DND-41 (cell line): ENCODE data around the gene LIPT2.
"Not testable (repeated sequence)": the region's sequence is repeated elsewhere in the genome, so short reads cannot be mapped to it uniquely, and the experiment has no call there.

Experiments used
- ATAC-seq: fragments of 200-7000 bp; cut with Tn5 transposase; 3 replicates; pipeline ENCODE4 v1.9.1; 2021; ENCODE audit warnings: low read depth; ENCODE audit not compliant: insufficient read depth
- DNase-seq: peaks from one replicate; pipeline ENCODE4 v3.0.0-alpha.2; 2020
- H2AFZ ChIP-seq: 2 replicates; pipeline ENCODE4 v1.6.0; 2012; ENCODE audit warnings: low read depth, low read length
- H3K27ac ChIP-seq: 2 replicates; pipeline ENCODE4 v1.5.1; 2012; ENCODE audit warnings: low read length, inconsistent platforms
- H3K27me3 ChIP-seq: fragments of 200-600 bp; sonication (generic); 2 replicates; pipeline ENCODE4 v1.6.0; 2012; ENCODE audit warnings: low read length, mild to moderate bottlenecking, inconsistent platforms; ENCODE audit not compliant: insufficient read depth, poor library complexity
- H3K36me3 ChIP-seq: 2 replicates; pipeline ENCODE4 v1.5.1; 2012; ENCODE audit warnings: low read length, inconsistent platforms; ENCODE audit not compliant: insufficient read depth
- H3K4me1 ChIP-seq: 2 replicates; pipeline ENCODE4 v1.5.1; 2012; ENCODE audit warnings: mild to moderate bottlenecking, low read length; ENCODE audit not compliant: insufficient read depth
- H3K4me2 ChIP-seq: 2 replicates; pipeline ENCODE4 v1.6.0; 2012; ENCODE audit warnings: mild to moderate bottlenecking, moderate library complexity, low read length, inconsistent platforms; ENCODE audit not compliant: insufficient read depth
- H3K4me3 ChIP-seq, 2 experiments: fragments of 200-600 bp in 1 of 2; shearing (Covaris generic) in 1 of 2; 2 replicates each; pipeline ENCODE4 v1.5.1; 2012 to 2016; ENCODE audit warnings: inconsistent platforms in 2 of 2, low read length in 2 of 2, mild to moderate bottlenecking in 2 of 2, low read depth in 1 of 2, moderate library complexity in 1 of 2
- H3K79me2 ChIP-seq: 2 replicates; pipeline ENCODE4 v1.6.0; 2012; ENCODE audit warnings: low read length, inconsistent platforms; ENCODE audit not compliant: insufficient read depth
- H3K9ac ChIP-seq: 2 replicates; pipeline ENCODE4 v1.6.0; 2012; ENCODE audit warnings: low read depth, mild to moderate bottlenecking, inconsistent platforms, low read length, moderate library complexity
- H3K9me3 ChIP-seq: 2 replicates; pipeline ENCODE4 v1.5.1; 2012; ENCODE audit warnings: low read length, moderate library complexity, mild to moderate bottlenecking, inconsistent platforms; ENCODE audit not compliant: insufficient read depth, severe bottlenecking
- H4K20me1 ChIP-seq: 2 replicates; pipeline ENCODE4 v1.6.0; 2012; ENCODE audit warnings: low read length; ENCODE audit not compliant: insufficient read depth
- CTCF ChIP-seq: IDR thresholded peaks from 2 replicates; pipeline ENCODE4 v1.5.1; 2012; ENCODE audit warnings: borderline replicate concordance, low read length, moderate library complexity, mild to moderate bottlenecking; ENCODE audit not compliant: poor library complexity, severe bottlenecking; ENCODE audit errors: extremely low read depth
- EZH2 ChIP-seq: IDR thresholded peaks from 3 replicates; pipeline ENCODE4 v1.6.1; 2012; ENCODE audit warnings: borderline replicate concordance, low read depth, mild to moderate bottlenecking, moderate library complexity, low read length, inconsistent platforms; ENCODE audit not compliant: severe bottlenecking

The LIPT2 gene

GRCh38 chr11:74538680-74539079 is 45.2 kb upstream of the LIPT2 start:
- no peak for TF ChIP-seq EZH2
- TF ChIP-seq CTCF: no peak
- no peak overlapping the region for H2AFZ ChIP-seq
- no peak for DNase-seq
- H3K9ac ChIP-seq: no peak overlapping the region
- ATAC-seq: no peak
- no peak overlapping the region for H3K27ac ChIP-seq
- no peaks in the 10 kb centered on the region for H4K20me1 ChIP-seq
- H3K36me3 ChIP-seq: no peaks in the 10 kb centered on the region
- no peaks in the 10 kb centered on the region for H3K79me2 ChIP-seq
- no peaks in the 10 kb centered on the region for H3K27me3 ChIP-seq
- H3K4me3 ChIP-seq: no peak overlapping the region
- H3K9me3 ChIP-seq: peaks cover 15% of the 10 kb centered on the region
- no peaks in the 10 kb centered on the region for H3K4me1 ChIP-seq
- no peak overlapping the region for H3K4me2 ChIP-seq

- DNase-seq (no peak), ATAC-seq (no peak)
- Histone ChIP-seq H4K20me1 (no peaks in the 10 kb centered on the region), H3K4me1 (no peaks in the 10 kb centered on the region), H3K27ac (no peak overlapping the region), H3K79me2 (no peaks in the 10 kb centered on the region), H3K4me3 (no peak overlapping the region), H3K9me3 (peaks cover 1% of the 10 kb centered on the region), H2AFZ (no peak overlapping the region), H3K36me3 (no peaks in the 10 kb centered on the region), H3K9ac (no peak overlapping the region), H3K4me2 (no peak overlapping the region), H3K27me3 (no peaks in the 10 kb centered on the region)
- no peak for TF ChIP-seq CTCF
- no peak for TF ChIP-seq EZH2
Observed at GRCh38 chr11:74535371-74536160, 42.0 kb upstream of the LIPT2 start.

GRCh38 chr11:74534946-74535275 is 41.4 kb upstream of the LIPT2 start:
- not testable (repeated sequence) for ATAC-seq, H3K9me3 ChIP-seq, H3K4me1 ChIP-seq, DNase-seq, H3K79me2 ChIP-seq, H3K4me3 ChIP-seq, H3K9ac ChIP-seq, H3K36me3 ChIP-seq, H4K20me1 ChIP-seq, H3K4me2 ChIP-seq, H3K27ac ChIP-seq, H3K27me3 ChIP-seq, H2AFZ ChIP-seq

- no peak for ATAC-seq
- H3K4me2 ChIP-seq: no peak overlapping the region
- no peak overlapping the region for H3K27ac ChIP-seq
- DNase-seq: no peak
- no peaks in the 10 kb centered on the region for H3K9me3 ChIP-seq
- no peaks in the 10 kb centered on the region for H3K36me3 ChIP-seq
- H2AFZ ChIP-seq: no peak overlapping the region
- TF ChIP-seq CTCF (no peak), EZH2 (no peak)
- H4K20me1 ChIP-seq: no peaks in the 10 kb centered on the region
- no peaks in the 10 kb centered on the region for H3K4me1 ChIP-seq
- H3K9ac ChIP-seq: no peak overlapping the region
- no peak overlapping the region for H3K4me3 ChIP-seq
- no peaks in the 10 kb centered on the region for H3K79me2 ChIP-seq
- no peaks in the 10 kb centered on the region for H3K27me3 ChIP-seq
Observed at GRCh38 chr11:74534216-74534945, 40.9 kb upstream of the LIPT2 start.
